Ishikawa (cell line): Measurements from ENCODE around the gene RBPMS2.

Experiments used
- CEBPB ChIP-seq: IDR thresholded peaks from 2 replicates; pipeline ENCODE4 v1.6.1; 2012
- EP300 ChIP-seq: IDR thresholded peaks from 2 replicates; pipeline ENCODE4 v1.6.1; 2012; ENCODE audit warnings: borderline replicate concordance
- FOXM1 ChIP-seq: IDR thresholded peaks from 2 replicates; pipeline ENCODE4 v1.6.1; 2012; ENCODE audit warnings: low read depth, borderline replicate concordance
- MAX ChIP-seq: IDR thresholded peaks from 2 replicates; pipeline ENCODE4 v1.6.1; 2012
- NFIC ChIP-seq: IDR thresholded peaks from 2 replicates; pipeline ENCODE4 v1.6.1; 2012
- RAD21 ChIP-seq: IDR thresholded peaks from 2 replicates; pipeline ENCODE4 v1.6.1; 2012; ENCODE audit warnings: low read depth
- TAF1 ChIP-seq: IDR thresholded peaks from 2 replicates; pipeline ENCODE4 v1.6.1; 2012; ENCODE audit warnings: low read depth, mild to moderate bottlenecking
- TEAD4 ChIP-seq: IDR thresholded peaks from 2 replicates; pipeline ENCODE4 v1.6.1; 2012
- USF1 ChIP-seq: IDR thresholded peaks from 2 replicates; pipeline ENCODE4 v1.6.1; 2012
- YY1 ChIP-seq: IDR thresholded peaks from 2 replicates; pipeline ENCODE4 v1.6.1; 2012; ENCODE audit warnings: low read depth

GRCh38 chr15:64762546-64762945, 12.8 kb downstream of the RBPMS2 start:
- TF ChIP-seq YY1 (no peak), NFIC (no peak), TAF1 (no peak), TEAD4 (no peak), EP300 (no peak), CEBPB (no peak), RAD21 (no peak), FOXM1 (no peak), USF1 (no peak), MAX (no peak)
